H1 (cell line): ENCODE results near the gene USP3. TPM values are rescaled to one million over a fixed set of nuclear protein-coding genes. Genes with fewer than 3 reads are reported as not detected.

ENCODE experiments used
- CTCF ChIP-seq, 3 experiments: IDR thresholded peaks; 1 replicate in 2 of 3; 2 replicates in 1 of 3; pipeline versions ENCODE4 v1.5.1 to v1.6.1; 2011; ENCODE audit warnings: low read length in 3 of 3, mild to moderate bottlenecking in 3 of 3, inconsistent platforms in 2 of 3, low read depth in 1 of 3, moderate library complexity in 1 of 3; ENCODE audit not compliant: insufficient read depth in 1 of 3; ENCODE audit errors: control extremely low read depth in 1 of 3
- SAP30 ChIP-seq: fragments of 300-600 bp; sonication (generic); IDR thresholded peaks from 2 replicates; pipeline ENCODE4 v1.7.1; 2012; ENCODE audit warnings: low read length, moderate library complexity, mild to moderate bottlenecking, inconsistent platforms; ENCODE audit not compliant: insufficient read depth, insufficient replicate concordance
- USF2 ChIP-seq: IDR thresholded peaks from 2 replicates; pipeline ENCODE4 v1.6.1; 2011; ENCODE audit warnings: low read length, improper control_type of control experiment
- polyA plus RNA-seq, 7 experiments: library from polyadenylated mRNA; depleted of rRNA in 3 of 7; stranded (reverse) in 5 of 7; unstranded in 2 of 7; fragments of >200 nt in 5 of 7; fragments of 200-250 nt in 2 of 7; gene quantifications; 1 replicate in 5 of 7; 2 replicates in 1 of 7; 4 replicates in 1 of 7; pipeline versions ENCODE4 v1.2.1 to v1.2.3, GENCODE V29; 2011 to 2013; ENCODE audit warnings: missing spikeins in 2 of 7, mixed read lengths in 2 of 7
- total RNA-seq: library from RNA; stranded (reverse); fragmentation: NEBNext Ultra II Directional; extraction: Animal tissue kit (Norgen Biotek cat#: 25700); gene quantifications from 2 replicates; pipeline ENCODE4 v1.2.1, GENCODE V29; 2021

USP3 gene
- total and polyA plus RNA-seq, 2 of the 8 experiments (the other 6 are each of a cell fraction or from before 2014, with no cell fraction given) = 15.5 to 16.2 TPM

GRCh38 chr15:63626955-63627354 is 122.6 kb downstream of the USP3 start (continued):
- TF ChIP-seq USF2 (no peak), SAP30 (no peak), CTCF (IDR thresholded peaks at IDR 0.05; ENCODE audit: control extremely low read depth in 1 of 3, insufficient read depth in 1 of 3, low read depth in 1 of 3, low read length in 3 of 3) (no peak)
